GM12864 (cell line): ENCODE data around the gene CAPS.

Source experiments
- DNase-seq: peaks from one replicate; pipeline ENCODE4 v3.0.0-alpha.2; 2011; ENCODE audit warnings: low read depth
- H3K4me3 ChIP-seq: 2 replicates; pipeline ENCODE4 v1.5.1; 2011; ENCODE audit warnings: mild to moderate bottlenecking, low read depth, low read length, control low read depth
- CTCF ChIP-seq: IDR thresholded peaks from 2 replicates; pipeline ENCODE4 v1.5.1; 2011; ENCODE audit warnings: low read depth, mild to moderate bottlenecking, moderate library complexity, low read length, control low read depth, inconsistent platforms; ENCODE audit errors: missing control alignments

CAPS gene

GRCh38 chr19:5937550-5937949 is 23.5 kb downstream of the CAPS start:
- no peak for TF ChIP-seq CTCF
- DNase-seq: no peak
- H3K4me3 ChIP-seq: no peak overlapping the region

- DNase-seq: no peak
- no peak for TF ChIP-seq CTCF
These were observed 26.5 kb downstream of the CAPS start for GRCh38 chr19:5940260-5941208.

GRCh38 chr19:5941673-5942072 is 27.6 kb downstream of the CAPS start:
- no peak for TF ChIP-seq CTCF
- H3K4me3 ChIP-seq: no peak overlapping the region
- DNase-seq: no peak

More at GRCh38 chr19:5940260-5941208, 26.5 kb downstream of the CAPS start:
- no peak overlapping the region for H3K4me3 ChIP-seq

GRCh38 chr19:5943045-5943444 is 29.0 kb downstream of the CAPS start:
- no peak for DNase-seq
- no peak for TF ChIP-seq CTCF
- H3K4me3 ChIP-seq: no peak overlapping the region

- TF ChIP-seq CTCF: no peak
- no peak for DNase-seq
- no peak overlapping the region for H3K4me3 ChIP-seq
These were observed 29.6 kb downstream of the CAPS start for GRCh38 chr19:5943623-5944022.

GRCh38 chr19:5947435-5947834 is 33.4 kb downstream of the CAPS start:
- no peak for DNase-seq
- H3K4me3 ChIP-seq: no peak overlapping the region
- no peak for TF ChIP-seq CTCF
